ENCODE results near the gene PLEKHA7. TPM values are rescaled to one million over a fixed set of nuclear protein-coding genes. Genes with fewer than 3 reads are reported as not detected.

PLEKHA7 gene
- total RNA-seq, 1 experiment from 2014 or later = 7.2 TPM

DNA sequence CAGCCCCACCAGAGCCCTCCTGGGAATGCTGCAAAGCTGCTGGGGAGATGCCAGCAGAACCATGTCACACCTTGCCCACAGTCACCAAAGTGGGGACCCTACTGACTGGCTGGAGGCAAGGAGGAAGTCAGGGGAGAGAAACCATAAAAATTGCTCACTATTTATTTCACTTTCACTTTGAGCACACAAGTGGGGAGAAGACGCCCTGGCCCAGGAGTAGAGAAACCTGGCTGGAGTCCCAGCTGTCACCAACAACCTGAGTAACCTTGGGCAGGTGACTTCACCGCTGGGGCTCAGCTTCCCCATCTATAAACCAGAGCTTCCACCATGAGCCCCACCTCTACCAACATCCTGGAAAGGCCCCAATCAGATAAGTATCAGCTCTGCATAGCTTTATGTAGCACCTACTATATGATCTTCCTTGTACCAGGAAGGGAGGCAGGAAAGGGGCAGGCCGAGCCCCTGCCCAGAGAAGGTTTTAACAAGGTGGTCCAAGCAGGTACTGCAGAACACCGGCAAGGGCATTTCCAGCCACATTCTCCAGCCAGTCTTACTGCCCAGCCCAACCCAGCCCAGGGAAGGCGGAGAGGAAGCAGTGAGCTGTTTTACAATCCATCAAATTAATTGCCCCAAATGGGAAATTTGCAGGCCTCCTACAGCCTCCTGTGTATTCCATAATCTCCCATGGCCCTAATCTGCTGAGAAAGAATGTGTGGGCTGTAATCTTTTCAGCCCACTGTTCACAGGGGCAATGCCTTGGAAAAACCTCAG is 27.6 kb downstream of the PLEKHA7 start:
- ChIA-PET POLR2A (interaction anchor here (1.0 kb wide), 1 partner anchor 9 kb away, joined by 3 read pairs; no protein-coding TSS in a partner anchor), RAD21 (ENCODE audit: low non-redundant PET in 1 of 2, low total read pairs in 2 of 2, uncharacterized antibody in 2 of 2, unreplicated experiment in 2 of 2) (interaction anchor here in 1 of 2 experiments (0.7 kb wide), 1 partner anchor 38 kb away, joined by 3 read pairs; no protein-coding TSS in a partner anchor), CTCF (no interaction called here)
- TF ChIP-seq MAX (IDR thresholded peaks at IDR 0.05) (no peak), ATF3 (IDR thresholded peaks at IDR 0.05) (no peak), CTCF (IDR thresholded peaks at IDR 0.05 in 2 of 3, conservative IDR thresholded peaks at IDR 0.05 in 1 of 3; ENCODE audit: borderline replicate concordance in 1 of 3, insufficient read depth in 1 of 3, low read depth in 2 of 3, low read length in 2 of 3) (no peak), YY1 (IDR thresholded peaks at IDR 0.05; ENCODE audit: extremely low read depth, insufficient replicate concordance, low read depth, low read length) (no peak), RAD21 (IDR thresholded peaks at IDR 0.05; ENCODE audit: low read depth) (no peak), EGR1 (IDR thresholded peaks at IDR 0.05; ENCODE audit: low read depth) (no peak), REST (IDR thresholded peaks at IDR 0.05; ENCODE audit: low read depth) (no peak), EZH2 (IDR thresholded peaks at IDR 0.05) (no peak), ZBTB33 (IDR thresholded peaks at IDR 0.05; ENCODE audit: extremely low read depth, insufficient replicate concordance, low read length) (no peak), SP1 (IDR thresholded peaks at IDR 0.05; ENCODE audit: low read depth) (no peak), SIN3A (IDR thresholded peaks at IDR 0.05; ENCODE audit: low read depth) (no peak), JUND (IDR thresholded peaks at IDR 0.05) (no peak)
- Histone ChIP-seq H3K4me2 (ENCODE audit: low read length) (peak overlapping the region; percentile 31), H3K9me3 (ENCODE audit: control insufficient read depth in 1 of 2, insufficient read depth in 1 of 2, low read depth in 1 of 2, low read length in 2 of 2) (no peaks in the 10 kb centered on the region), H2AFZ (ENCODE audit: low read depth, low read length, poor library complexity, severe bottlenecking) (no peak overlapping the region), H3K4me1 (ENCODE audit: control insufficient read depth in 1 of 2, insufficient read depth in 2 of 2, low read length in 2 of 2) (peaks cover 25 to 30% of the 10 kb centered on the region in 2 experiments), H3K4me3 (replicated peaks in 1 of 2; ENCODE audit: low read depth in 1 of 2, low read length in 2 of 2) (no peak overlapping the region), H3K36me3 (ENCODE audit: control insufficient read depth in 1 of 2, insufficient read depth in 2 of 2, low read length in 2 of 2) (no peaks in the 10 kb centered on the region), H3K9me2 (ENCODE audit: insufficient read depth) (no peaks in the 10 kb centered on the region), H3K27ac (ENCODE audit: low read depth, low read length) (no peak overlapping the region), H3K79me2 (ENCODE audit: insufficient read depth, low read length) (no peaks in the 10 kb centered on the region), H3K27me3 (ENCODE audit: insufficient read depth, low read length) (no peaks in the 10 kb centered on the region), H3K9ac (ENCODE audit: low read length) (no peak overlapping the region), H4K20me1 (ENCODE audit: insufficient read depth) (no peaks in the 10 kb centered on the region)
- no TSS peak for BruUV-seq (replicated peaks)
- intact Hi-C loops (cut with micrococcal nuclease) = no loop called here
- peak; percentile 38 for ATAC-seq
- DNase-seq (ENCODE audit: low read depth, low spot score) = no peak
